ENCODE results near the gene AQP7.
"Not testable (repeated sequence)": the region's sequence is repeated elsewhere in the genome, so short reads cannot be mapped to it uniquely, and the experiment has no call there.

AQP7 gene

DNA sequence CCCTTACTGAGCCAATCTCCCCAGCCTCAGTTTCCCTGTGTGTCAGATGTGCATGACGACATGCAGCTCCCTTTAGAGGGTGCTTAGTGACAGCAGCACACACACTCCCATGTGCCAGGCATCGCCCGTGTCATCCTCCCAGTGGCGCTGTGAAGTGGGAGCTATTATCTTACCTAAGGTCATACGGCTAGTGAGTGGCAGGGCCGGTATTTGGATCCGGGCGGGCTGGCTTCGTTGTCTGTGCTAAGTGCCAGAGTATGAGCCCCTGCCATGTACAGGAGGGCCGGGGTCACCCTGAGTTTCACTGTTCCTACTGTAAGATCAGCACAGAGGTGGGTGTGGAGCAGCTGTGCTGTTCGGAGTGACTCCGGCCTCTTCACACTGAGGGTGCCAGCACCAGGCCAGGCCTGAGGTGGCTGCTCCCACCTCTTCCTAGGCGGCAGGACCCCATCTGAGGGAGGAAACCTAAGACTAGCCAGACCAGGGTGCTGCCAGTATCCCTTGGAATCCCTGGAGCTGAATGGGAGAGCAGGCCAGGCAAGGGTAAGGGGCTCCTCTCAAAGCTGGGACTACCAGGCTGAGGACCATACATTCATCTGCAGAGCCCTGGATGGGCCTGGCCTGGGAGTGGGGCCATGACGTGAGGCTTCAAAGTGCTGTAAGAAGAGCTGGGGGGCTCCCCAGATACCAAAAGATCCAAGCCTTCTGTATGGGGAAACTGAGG lies 22.5 kb downstream of the AQP7 start:
- no peak overlapping the region for H3K4me3 ChIP-seq
- no peak overlapping the region for H3K27ac ChIP-seq

- Histone ChIP-seq H3K27ac (no peak overlapping the region), H3K4me3 (no peak overlapping the region)
Measured at GRCh38 chr9:33378121-33378795, 24.1 kb downstream of the AQP7 start.

DNA sequence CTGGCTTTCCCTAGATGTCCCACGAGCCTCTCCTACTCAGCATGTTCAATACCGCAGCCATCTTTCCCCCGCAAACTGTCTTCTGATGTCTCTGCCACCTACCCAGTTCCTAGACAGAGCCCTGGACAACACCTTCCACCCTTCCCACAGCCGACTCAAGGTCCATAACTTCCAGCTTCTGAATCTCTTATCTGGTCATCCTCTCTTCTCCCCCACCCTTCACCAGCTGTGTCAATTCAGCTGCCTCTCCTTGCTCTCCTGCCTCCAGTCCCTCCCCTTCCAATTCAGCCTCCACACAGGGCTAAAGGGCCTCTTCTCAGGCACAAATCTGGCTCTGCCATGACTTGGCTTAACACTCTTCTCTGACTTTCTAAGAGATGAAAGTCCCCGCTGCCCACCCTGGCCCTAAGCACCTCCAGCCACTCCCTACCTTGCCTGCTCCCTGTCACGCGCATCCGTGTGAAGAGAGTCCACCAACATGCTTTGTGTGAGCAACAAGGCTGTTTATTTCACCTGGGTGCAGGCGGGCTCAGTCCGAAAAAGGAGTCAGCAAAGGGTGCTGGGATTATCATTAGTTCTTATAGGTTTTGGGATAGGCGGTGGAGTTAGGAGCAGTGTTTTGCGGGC lies 25.2 kb downstream of the AQP7 start:
- Histone ChIP-seq H3K27ac (no peak overlapping the region), H3K4me3 (no peak overlapping the region)

DNA sequence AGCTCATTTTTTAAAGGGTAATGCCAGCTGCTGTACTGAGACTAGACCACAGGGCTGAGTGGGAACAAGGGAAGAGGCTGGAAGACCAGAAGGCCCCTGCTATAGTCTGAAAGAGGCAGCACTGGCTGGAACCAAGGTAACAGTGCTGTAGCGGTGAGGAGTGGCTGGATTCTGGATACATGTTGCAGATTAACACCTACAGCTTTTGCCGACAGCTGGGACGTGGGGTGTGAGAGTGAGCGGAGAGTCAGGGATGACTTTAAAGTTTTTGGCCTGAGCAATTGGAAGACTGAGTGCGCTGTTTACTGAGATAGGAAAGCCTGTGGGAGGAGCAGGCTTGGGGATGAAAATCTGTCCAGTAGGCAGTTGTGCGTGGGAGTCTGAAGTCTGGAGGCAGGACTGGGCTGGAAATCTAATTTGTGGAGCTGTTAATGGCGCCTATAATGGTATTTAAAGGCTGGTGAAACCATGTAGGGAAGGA lies 26.5 kb downstream of the AQP7 start:
- Histone ChIP-seq H3K4me3 (no peak overlapping the region), H3K27ac (peak overlapping the region in 1 of 21 experiments; percentile 30)

DNA sequence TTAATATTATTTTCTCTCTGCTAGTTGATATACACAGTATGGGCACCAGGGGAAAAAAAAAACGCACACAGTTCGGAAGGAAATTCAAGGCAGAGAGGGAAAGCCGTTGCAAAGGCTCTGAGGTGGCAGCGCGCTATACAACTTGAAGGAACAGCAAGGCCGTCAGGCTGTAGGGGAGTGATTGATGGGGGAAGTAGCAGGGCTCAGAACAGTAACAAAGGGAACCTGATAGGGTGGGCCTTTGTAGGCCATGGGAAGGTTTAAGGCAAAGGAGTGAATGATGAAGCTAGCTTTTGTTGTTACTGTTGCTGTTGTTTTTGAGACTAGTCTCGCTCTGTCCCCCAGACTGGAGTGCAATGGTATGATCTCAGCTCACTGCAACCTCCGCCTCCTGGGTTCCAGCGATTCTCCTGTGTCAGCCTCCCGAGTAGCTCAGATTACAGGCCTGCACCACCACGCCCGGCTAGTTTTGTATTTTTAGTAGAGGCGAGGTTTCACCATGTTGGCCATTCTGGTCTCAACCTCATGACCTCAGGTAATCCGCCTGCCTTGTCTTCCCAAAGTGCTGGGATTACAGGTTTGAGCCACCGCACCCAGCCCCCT lies 27.0 kb downstream of the AQP7 start:
- peak overlapping the region in 2 of 21 experiments; percentile 25 to 30 for H3K27ac ChIP-seq

DNA sequence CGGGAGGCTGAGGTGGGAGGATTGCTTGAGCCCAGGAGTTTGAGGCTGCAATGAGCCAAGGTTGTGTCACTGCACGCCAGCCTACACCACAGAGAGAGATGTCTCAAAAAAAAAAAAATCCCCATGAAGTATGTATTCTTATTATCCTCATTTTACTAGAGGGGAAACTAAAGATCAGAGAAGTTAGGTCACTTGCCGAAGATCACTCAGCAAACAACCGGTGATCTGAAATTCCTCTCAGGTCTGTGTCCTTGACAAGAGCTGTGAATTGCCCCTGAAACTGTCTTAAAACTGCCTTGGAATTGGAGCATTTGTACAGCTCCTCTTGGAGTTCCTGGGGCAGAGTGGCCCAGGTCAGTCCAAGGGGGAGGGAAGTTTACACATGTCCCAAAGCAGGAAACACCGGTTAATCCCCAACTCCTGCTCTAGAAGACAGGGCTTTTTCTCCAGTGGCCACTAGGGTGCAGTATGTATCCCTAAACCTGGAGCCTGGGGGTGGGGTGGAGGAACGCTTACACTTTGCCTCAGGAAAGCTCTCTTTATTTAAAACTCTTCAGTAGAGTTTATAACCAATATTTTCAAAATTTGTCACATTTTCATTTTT lies 27.6 kb downstream of the AQP7 start:
- H3K27ac ChIP-seq: peak overlapping the region in 2 of 21 experiments; percentile 22 to 25
- H3K4me3 ChIP-seq: no peak overlapping the region

More for the DNA sequence above, 27.0 kb downstream of the AQP7 start:
- no peak overlapping the region for H3K4me3 ChIP-seq

DNA sequence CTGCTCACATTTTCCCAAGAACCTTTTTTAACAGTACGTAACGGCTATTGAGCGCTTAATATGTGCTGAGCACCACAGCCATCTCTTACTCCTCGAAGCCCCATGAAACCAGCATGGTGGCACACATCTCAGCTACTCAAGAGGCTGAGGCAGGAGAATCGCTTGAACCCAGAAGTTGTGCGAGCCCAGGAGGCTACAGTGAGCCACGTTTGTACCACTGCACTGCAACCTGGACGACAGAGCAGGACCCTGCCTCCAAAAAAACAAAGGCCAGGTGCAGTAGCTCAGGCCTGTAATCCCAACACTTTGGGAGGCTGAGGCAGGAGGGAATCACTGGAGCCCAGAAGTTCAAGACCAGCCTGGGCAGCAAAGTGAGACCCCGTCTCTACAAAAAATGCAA lies 28.2 kb downstream of the AQP7 start:
- Histone ChIP-seq H3K4me3 (no peak overlapping the region), H3K27ac (no peak overlapping the region)

DNA sequence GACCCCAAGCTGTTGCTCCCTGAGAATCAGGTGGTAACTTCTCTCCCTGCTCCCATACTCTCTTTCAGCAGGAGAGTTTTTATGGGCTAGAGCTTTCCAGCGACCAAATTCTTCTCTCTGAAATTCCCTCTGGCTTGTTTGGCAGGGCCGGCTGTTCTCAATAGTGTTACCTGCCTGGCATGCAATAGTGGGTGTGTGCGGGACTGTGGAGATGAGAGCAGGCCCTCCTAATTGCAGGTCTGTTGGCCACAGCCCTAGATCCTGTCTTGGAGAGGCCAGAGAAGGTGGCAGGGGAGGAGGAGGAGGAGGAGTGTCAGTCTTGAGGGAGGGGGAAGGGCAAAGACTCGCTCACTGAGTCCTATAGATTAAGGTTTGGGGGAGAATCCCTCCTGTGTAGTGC lies 29.5 kb downstream of the AQP7 start:
- Histone ChIP-seq H3K4me3 (no peak overlapping the region), H3K27ac (no peak overlapping the region)

DNA sequence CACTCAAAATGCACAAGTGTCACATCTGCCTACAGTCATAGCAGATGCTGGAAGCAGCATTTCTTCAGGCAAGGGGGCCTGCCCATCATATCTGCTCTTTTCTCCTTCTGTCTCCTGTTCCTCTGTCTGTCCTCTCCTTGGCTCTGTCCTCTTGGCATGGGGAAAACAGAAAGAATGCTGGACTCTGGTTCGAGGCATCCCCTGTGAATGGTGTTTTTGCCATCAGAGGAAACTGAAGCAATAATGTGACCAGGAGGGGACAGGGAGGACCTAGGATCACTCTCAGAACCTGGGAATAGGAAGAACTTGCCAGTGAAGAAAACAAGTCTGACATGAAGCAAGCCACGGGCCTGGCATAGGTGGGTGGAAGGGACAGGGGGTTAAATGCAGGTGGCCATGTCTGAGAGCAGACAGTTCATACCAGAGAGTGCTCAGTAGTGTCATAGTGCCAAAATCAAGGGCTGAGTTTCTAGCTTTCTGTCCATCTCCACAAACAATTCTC lies 35.3 kb downstream of the AQP7 start:
- H3K27ac ChIP-seq: no peak overlapping the region
- no peak overlapping the region for H3K4me3 ChIP-seq

DNA sequence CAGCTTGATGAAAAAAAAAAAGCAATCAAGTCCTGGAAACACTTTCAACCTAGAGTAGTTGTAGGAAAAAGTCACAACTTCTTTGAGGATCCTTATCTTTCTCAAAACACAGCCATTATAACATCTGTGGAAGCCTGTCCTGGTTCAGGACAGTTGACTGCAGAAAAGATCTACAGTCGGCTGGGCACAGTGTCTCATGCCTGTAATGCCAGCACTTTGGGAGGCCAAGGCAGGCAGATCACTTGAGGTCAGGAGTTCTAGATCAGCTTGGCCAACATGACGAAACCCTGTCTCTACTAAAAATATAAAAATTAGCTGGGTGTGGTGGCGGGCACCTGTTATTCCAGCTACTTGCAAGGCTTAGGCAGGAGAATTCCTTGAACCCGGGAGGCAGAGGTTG lies 37.6 kb downstream of the AQP7 start:
- H3K4me3 ChIP-seq, H3K27ac ChIP-seq: not testable (repeated sequence)

DNA sequence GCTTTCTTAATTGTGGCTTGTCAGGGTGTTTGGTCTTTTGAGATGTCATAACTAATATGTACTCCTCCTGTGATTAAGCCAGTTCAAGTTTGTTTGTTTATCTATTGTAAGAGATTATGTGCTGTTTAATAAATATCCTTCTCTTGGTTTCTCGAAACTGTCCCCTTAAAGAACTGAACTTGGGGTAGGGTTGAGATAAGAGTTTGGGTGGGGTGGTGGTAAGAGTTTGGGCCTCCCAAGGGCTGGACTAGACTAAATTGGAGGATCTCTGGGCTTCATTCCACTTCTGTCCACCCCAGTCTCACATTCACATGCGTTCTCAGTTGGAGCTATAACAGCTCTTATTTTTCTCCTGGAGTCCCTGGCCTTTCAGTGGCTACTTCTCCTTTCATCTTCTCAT lies 38.2 kb downstream of the AQP7 start:
- no peak overlapping the region for H3K4me3 ChIP-seq
- H3K27ac ChIP-seq: no peak overlapping the region

DNA sequence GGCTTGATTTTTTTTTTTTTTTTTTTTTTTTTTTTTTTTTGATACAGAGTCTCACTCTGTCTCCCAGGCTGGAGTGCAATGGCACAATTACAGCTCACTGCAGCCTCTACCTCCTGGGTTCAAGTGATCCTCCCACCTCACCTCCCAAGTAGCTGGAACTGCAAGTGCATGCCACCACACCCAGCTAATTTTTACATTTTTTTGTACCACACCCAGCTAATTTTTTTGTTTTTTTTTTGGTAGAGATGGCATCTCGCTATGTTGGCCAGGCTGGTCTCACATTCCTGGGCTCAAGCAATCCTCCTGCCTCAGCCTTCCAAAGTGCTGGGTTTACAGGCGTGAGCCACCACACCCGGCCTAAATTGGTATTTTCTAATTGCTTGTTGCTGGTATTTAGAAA lies 43.7 kb downstream of the AQP7 start:
- not testable (repeated sequence) for H3K27ac ChIP-seq, H3K4me3 ChIP-seq

- no peak overlapping the region for H3K4me3 ChIP-seq
- H3K27ac ChIP-seq: no peak overlapping the region
Measured at GRCh38 chr9:33355933-33356332, 46.4 kb downstream of the AQP7 start.

DNA sequence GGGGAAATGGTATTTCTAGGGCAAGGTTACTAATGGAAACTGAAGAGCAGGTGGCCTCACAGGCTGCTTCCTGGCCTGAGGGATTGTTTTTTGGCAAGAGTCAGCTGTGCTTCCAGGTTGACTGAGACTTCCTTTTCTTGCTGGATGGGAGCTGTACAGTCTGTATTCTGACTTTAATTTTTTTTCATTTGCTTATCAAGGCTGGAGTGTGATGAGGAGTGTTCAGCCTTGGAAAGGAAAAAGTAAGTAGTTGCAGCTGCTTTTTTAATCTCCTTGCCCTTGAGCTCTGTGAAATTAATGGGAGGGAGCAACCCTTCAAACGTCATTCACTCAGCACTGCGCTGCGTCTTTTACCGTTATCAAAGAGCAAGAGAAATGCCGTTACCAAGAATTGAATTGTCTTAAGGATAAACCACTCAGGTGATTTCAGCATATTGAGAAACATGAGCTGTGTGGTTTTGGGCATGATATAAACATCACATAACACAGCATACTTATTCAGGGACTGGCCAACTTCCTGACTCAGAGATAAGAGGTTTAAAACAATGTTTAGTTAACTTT lies 47.6 kb downstream of the AQP7 start:
- Histone ChIP-seq H3K4me3 (no peak overlapping the region), H3K27ac (peak overlapping the region in 4 of 21 experiments; percentile 5 to 40 (median 27))

- no peak overlapping the region for H3K4me3 ChIP-seq
- H3K27ac ChIP-seq: peak overlapping the region in 1 of 21 experiments; percentile 50
Measured at GRCh38 chr9:33351547-33351946, 50.8 kb downstream of the AQP7 start.

GRCh38 chr9:33350310-33350709 lies 52.1 kb downstream of the AQP7 start:
- Histone ChIP-seq H3K4me3 (no peak overlapping the region), H3K27ac (peak overlapping the region in 12 of 21 experiments; percentile 28 to 80 (median 48))

DNA sequence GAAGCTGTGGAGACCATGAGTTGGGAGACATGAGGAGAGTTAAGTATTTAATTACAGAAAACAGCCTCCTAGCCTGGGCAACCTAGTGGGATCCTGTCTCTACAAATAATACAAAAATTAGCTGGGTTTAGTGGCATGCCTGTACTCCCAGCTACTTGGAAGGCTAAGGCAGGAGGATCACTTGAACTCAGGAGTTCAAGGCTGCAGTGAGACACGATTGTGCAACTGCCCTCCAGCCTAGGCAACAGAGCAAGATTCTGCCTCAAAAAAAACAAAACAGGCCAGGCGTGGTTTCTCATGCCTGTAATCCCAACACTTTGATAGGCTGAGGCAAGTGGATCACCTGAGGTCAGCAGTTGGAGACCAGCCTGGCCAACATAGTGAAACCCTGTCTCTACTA lies 52.6 kb downstream of the AQP7 start:
- peak overlapping the region in 9 of 21 experiments; percentile 6 to 72 (median 50) for H3K27ac ChIP-seq
- H3K4me3 ChIP-seq: no peak overlapping the region

GRCh38 chr9:33348998-33349397 lies 53.4 kb downstream of the AQP7 start:
- Histone ChIP-seq H3K4me3 (no peak overlapping the region), H3K27ac (peak overlapping the region in 2 of 21 experiments; percentile 6 to 50)

DNA sequence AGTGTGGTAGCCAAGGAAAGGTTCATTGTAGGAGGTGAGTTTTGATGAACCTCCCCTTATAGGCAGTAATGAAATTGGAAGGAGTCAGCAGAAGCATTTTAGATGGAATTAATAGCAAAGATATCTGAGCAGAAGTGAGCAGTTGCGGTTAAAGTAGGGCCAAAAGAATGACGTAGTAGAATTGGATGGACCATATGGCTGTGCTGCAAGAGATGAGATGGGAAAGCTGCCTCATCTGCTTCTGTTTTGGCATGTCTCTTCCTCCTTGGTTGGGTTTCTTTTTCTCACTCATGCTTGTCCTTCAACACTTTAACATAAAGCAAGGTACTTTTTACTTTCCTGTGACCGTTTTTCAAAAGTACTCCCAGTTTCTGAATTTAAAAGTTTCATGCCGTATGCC lies 55.8 kb downstream of the AQP7 start:
- Histone ChIP-seq H3K4me3 (no peak overlapping the region), H3K27ac (no peak overlapping the region)

All from skin epidermis (tissue), 12 donors.